ENCODE results near the gene NTHL1. TPM values are rescaled to one million over a fixed set of nuclear protein-coding genes. Genes with fewer than 3 reads are reported as not detected.

NTHL1 gene
- total and polyA plus RNA-seq, 2 donors (not counting 3 experiments of a cell fraction or from before 2014, with no cell fraction given), result 39.8 to 65.8 TPM

GRCh38 chr16:1991948-1992703, 55.5 kb downstream of the NTHL1 start:
- DNase-seq (ENCODE audit: low read depth, low spot score), result peak; percentile 88
- H3K4me1 ChIP-seq (ENCODE audit: control insufficient read depth, extremely low read depth, insufficient read depth, low read length), result peaks cover 7% of the 10 kb centered on the region
- no peak overlapping the region for H3K27ac ChIP-seq (ENCODE audit: insufficient read depth, low read depth, low read length)
- no peaks in the 10 kb centered on the region for H3K79me2 ChIP-seq (ENCODE audit: control insufficient read depth, insufficient read depth, low read length)
- no peaks in the 10 kb centered on the region for H3K9me1 ChIP-seq (replicated peaks; ENCODE audit: control insufficient read depth, extremely low read depth, insufficient read depth, low read length)
- BruUV-seq (replicated peaks), result no TSS peak
- peak overlapping the region in 1 of 3 experiments; percentile 15 for H3K4me3 ChIP-seq (replicated peaks in 1 of 3; ENCODE audit: insufficient read depth in 1 of 3, low read depth in 1 of 3, low read length in 3 of 3)
- no peak overlapping the region for H3K9ac ChIP-seq (replicated peaks; ENCODE audit: extremely low read depth, insufficient read depth, low read length)
- intact Hi-C loops (cut with micrococcal nuclease), result no loop called here
- H3K4me2 ChIP-seq (ENCODE audit: insufficient read depth, low read length), result no peak overlapping the region
- FAIRE-seq, result peak; percentile 90
- no peaks in the 10 kb centered on the region for H4K20me1 ChIP-seq (replicated peaks; ENCODE audit: control insufficient read depth, extremely low read depth, insufficient read depth, low read length)
- ChIA-PET POLR2A (interaction anchor here (0.9 to 1.3 kb wide), 2 partner anchors 27 to 163 kb away, joined by 4 to 5 read pairs; partner anchors contain the start of genes RPS2 and TRAF7), CTCF (interaction anchor here (0.7 to 3.9 kb wide), 3 partner anchors 11 to 148 kb away, joined by 3 to 23 read pairs (median 9); no protein-coding TSS in a partner anchor)
- peaks cover 0 to 4% of the 10 kb centered on the region in 2 experiments for H3K36me3 ChIP-seq (ENCODE audit: control insufficient read depth in 2 of 2, extremely low read depth in 1 of 2, insufficient read depth in 2 of 2, low read length in 2 of 2)
- H2AFZ ChIP-seq (ENCODE audit: low read depth, low read length), result peak overlapping the region; percentile 90
- dilution Hi-C loops (cut with MboI; ENCODE audit: extremely low pct_ligation_motif_present, low sequenced_read_pairs), result no loop called here
- peaks cover 23 to 24% of the 10 kb centered on the region in 2 experiments for H3K27me3 ChIP-seq (ENCODE audit: control insufficient read depth in 2 of 2, insufficient read depth in 2 of 2, low read length in 2 of 2)
- no peaks in the 10 kb centered on the region for H3K9me3 ChIP-seq (replicated peaks; ENCODE audit: control insufficient read depth, insufficient read depth, low read length)
- TF ChIP-seq POLR2A (IDR thresholded peaks at IDR 0.05; ENCODE audit: low read depth, low read length), result peak; percentile 21
- no peak for TF ChIP-seq POLR2AphosphoS5 (IDR thresholded peaks at IDR 0.05; ENCODE audit: insufficient read depth, low read depth, low read length)
- TF ChIP-seq, protein P1, sequence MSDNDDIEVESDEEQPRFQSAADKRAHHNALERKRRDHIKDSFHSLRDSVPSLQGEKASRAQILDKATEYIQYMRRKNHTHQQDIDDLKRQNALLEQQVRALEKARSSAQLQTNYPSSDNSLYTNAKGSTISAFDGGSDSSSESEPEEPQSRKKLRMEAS (IDR thresholded peaks at IDR 0.05; ENCODE audit: insufficient read depth, insufficient read length), result peak; percentile 82

DNA sequence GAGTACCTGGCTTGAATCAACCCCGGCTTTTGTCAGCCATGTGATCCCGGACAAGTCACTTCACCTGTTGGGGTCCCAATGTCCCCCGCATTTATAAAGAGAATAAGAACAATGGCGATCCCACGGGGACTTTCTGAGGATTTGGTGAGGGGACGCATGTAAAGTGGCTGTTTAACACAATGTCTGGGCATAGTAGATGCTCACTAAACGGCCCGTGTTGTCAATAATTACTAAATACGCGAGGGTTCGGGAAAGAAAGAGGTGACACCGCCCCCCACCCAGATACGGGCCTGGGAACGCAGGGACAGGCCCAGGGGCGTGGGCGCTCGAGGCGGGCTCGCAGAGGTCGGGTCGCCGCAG, 56.1 kb downstream of the NTHL1 start:
- Histone ChIP-seq H2AFZ (ENCODE audit: low read depth, low read length) (peak overlapping the region; percentile 89), H3K9ac (replicated peaks; ENCODE audit: extremely low read depth, insufficient read depth, low read length) (no peak overlapping the region), H3K4me1 (ENCODE audit: control insufficient read depth, extremely low read depth, insufficient read depth, low read length) (peaks cover 7% of the 10 kb centered on the region), H3K36me3 (ENCODE audit: control insufficient read depth in 2 of 2, extremely low read depth in 1 of 2, insufficient read depth in 2 of 2, low read length in 2 of 2) (peaks cover 0 to 2% of the 10 kb centered on the region in 2 experiments), H3K9me3 (replicated peaks; ENCODE audit: control insufficient read depth, insufficient read depth, low read length) (no peaks in the 10 kb centered on the region), H4K20me1 (replicated peaks; ENCODE audit: control insufficient read depth, extremely low read depth, insufficient read depth, low read length) (no peaks in the 10 kb centered on the region), H3K4me3 (replicated peaks in 1 of 3; ENCODE audit: insufficient read depth in 1 of 3, low read depth in 1 of 3, low read length in 3 of 3) (no peak overlapping the region), H3K27ac (ENCODE audit: insufficient read depth, low read depth, low read length) (no peak overlapping the region), H3K79me2 (ENCODE audit: control insufficient read depth, insufficient read depth, low read length) (no peaks in the 10 kb centered on the region), H3K4me2 (ENCODE audit: insufficient read depth, low read length) (no peak overlapping the region), H3K27me3 (ENCODE audit: control insufficient read depth in 2 of 2, insufficient read depth in 2 of 2, low read length in 2 of 2) (peaks cover 23 to 24% of the 10 kb centered on the region in 2 experiments), H3K9me1 (replicated peaks; ENCODE audit: control insufficient read depth, extremely low read depth, insufficient read depth, low read length) (no peaks in the 10 kb centered on the region)
- intact Hi-C loops (cut with micrococcal nuclease), result no loop called here
- DNase-seq (ENCODE audit: low read depth, low spot score), result no peak
- CTCF ChIA-PET, result interaction anchor here (0.7 to 3.9 kb wide), 3 partner anchors 11 to 149 kb away, joined by 3 to 23 read pairs (median 9); no protein-coding TSS in a partner anchor
- TF ChIP-seq EZH2 (IDR thresholded peaks at IDR 0.05; ENCODE audit: borderline replicate concordance, low read depth, low read length, severe bottlenecking) (no peak), POLR2AphosphoS5 (IDR thresholded peaks at IDR 0.05; ENCODE audit: insufficient read depth, low read depth, low read length) (no peak), FOS (IDR thresholded peaks at IDR 0.05; ENCODE audit: borderline replicate concordance, insufficient read depth, low read length) (no peak), POLR2A (IDR thresholded peaks at IDR 0.05; ENCODE audit: low read depth, low read length) (no peak), GATA2 (IDR thresholded peaks at IDR 0.05; ENCODE audit: insufficient read depth, insufficient read length, low read depth, low read length) (no peak), MYC (IDR thresholded peaks at IDR 0.05; ENCODE audit: low read depth, low read length) (no peak), JUN (IDR thresholded peaks at IDR 0.05; ENCODE audit: borderline replicate concordance, insufficient read depth, insufficient read length, low read depth) (no peak)
- TF ChIP-seq, protein P1 (IDR thresholded peaks at IDR 0.05; ENCODE audit: insufficient read depth, insufficient read length), result no peak
- TF ChIP-seq, protein P2, sequence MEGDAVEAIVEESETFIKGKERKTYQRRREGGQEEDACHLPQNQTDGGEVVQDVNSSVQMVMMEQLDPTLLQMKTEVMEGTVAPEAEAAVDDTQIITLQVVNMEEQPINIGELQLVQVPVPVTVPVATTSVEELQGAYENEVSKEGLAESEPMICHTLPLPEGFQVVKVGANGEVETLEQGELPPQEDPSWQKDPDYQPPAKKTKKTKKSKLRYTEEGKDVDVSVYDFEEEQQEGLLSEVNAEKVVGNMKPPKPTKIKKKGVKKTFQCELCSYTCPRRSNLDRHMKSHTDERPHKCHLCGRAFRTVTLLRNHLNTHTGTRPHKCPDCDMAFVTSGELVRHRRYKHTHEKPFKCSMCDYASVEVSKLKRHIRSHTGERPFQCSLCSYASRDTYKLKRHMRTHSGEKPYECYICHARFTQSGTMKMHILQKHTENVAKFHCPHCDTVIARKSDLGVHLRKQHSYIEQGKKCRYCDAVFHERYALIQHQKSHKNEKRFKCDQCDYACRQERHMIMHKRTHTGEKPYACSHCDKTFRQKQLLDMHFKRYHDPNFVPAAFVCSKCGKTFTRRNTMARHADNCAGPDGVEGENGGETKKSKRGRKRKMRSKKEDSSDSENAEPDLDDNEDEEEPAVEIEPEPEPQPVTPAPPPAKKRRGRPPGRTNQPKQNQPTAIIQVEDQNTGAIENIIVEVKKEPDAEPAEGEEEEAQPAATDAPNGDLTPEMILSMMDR (IDR thresholded peaks at IDR 0.05; ENCODE audit: extremely low read depth in 1 of 2, insufficient read depth in 1 of 2, low read depth in 1 of 2, low read length in 2 of 2), result no peak
- no TSS peak for BruUV-seq (replicated peaks)
- POLR2A ChIA-PET, result interaction anchor here (0.9 to 1.3 kb wide), 2 partner anchors 27 to 164 kb away, joined by 4 to 5 read pairs; partner anchors contain the start of genes RPS2 and TRAF7
- dilution Hi-C loops (cut with MboI; ENCODE audit: extremely low pct_ligation_motif_present, low sequenced_read_pairs), result no loop called here
- no peak for FAIRE-seq

Measured in endothelial cell of umbilical vein (primary cell).